RPMI8226 (cell line): Measurements from ENCODE around the gene PRDM16.
A peak's percentile ranks its signal among the peaks of the same experiment; 100 is the strongest.

Source experiments
- DNase-seq: peaks from one replicate; pipeline ENCODE4 v3.0.0-alpha.2; 2015

PRDM16 gene

DNA sequence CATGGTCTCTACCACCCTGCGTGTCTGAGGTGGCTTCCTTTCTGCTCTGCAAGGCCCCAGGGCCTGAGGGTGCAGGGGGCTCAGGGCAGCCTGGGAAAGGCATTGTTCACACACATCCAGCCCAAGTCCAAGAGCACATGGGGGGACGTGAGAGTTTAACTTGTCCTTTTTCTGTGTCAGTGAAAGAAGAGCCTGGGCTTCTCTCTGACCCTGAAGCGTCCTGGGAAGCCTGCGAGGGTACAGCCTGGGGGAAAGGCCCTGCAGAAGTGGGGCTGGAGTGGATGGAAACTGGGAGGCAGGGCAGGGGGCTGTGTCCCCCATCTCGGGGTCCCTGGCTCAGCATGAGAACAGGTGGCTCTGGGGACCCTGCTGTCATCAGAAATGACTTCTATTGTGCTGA, 181.6 kb downstream of the PRDM16 start:
- no peak for DNase-seq

DNA sequence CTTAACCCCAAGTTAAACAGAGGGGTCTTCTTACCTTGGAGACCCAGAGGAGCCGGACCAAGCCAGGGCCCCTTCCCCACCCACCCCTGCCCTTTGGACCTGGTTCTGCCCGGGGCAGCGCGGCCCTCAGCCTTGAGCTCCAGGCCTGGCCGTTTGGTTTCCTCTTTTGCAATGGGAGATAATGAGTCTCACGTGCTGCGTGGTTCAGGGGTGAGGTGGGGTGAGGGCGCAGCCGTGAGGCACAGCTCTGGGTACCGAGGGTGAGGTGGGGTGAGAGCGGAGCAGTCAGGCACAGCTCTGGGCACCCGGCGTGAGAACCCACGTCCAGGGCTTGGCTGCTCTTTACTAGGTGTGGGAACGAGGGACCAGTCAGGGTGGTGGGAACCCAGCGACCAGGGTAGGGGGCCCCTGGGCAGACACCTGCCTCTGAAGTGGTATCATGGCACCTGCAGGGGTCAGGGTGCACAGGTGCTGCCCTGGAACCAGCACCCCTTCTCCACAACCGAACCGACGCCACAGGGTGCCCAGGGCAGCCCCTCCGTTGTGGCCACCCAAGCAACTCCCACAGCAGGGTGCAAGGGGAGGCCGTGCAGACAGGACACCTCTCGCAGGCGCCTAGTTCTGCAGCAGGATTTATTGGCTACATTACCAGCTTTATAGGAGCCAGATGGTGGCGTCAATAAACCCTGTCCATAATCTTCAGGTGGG, 182.2 kb downstream of the PRDM16 start:
- DNase-seq = no peak

DNA sequence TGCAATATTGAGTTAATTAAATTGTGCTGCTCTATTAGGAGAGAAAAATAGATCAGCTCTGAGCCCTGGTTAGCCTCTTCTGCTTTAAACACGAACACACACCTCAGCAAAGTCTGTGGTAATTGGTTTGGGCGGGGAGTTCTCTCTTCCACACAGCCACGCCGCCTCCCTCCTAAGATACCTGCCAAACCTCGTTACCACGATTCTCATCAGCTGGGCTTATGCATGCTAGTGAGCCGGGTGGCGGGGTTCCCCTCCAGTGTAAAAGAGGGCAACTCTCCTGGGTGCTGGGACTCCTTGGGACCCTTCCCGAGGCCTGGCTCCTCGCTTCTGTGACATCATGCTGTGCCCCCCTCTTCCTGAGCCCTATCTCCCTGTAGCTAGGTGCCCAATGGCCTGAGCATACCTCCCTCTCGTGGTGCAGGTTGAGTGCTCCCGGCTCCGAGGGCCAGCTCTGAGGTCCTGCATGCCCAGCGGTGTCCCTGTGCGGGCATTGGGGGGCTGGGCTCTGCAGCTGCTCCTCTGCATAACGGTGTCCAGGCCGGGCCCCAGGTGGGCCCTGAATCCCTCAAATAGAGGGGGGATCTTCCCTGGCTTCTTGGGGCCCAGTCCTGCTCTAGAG, 182.9 kb downstream of the PRDM16 start:
- peak; percentile 40 for DNase-seq

DNA sequence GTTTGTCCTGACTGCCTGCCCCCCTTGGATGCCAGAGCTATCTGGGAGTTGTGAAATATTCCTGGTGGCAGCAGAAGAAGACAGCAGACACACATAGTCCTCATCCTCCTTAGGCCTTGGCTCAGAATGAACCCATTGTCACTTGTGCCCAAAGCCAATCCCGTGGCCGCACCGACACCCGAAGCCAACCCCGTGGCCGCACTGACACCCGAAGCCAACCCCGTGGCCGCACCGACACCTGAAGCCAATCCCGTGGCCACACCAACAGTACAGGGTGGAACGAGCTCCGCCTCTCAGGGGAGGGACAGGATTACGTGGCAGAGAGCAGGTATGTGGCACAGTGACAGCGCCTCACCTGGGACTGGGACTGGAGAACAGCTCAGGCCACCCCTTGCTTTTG, 186.7 kb downstream of the PRDM16 start:
- peak; percentile 55 for DNase-seq

DNA sequence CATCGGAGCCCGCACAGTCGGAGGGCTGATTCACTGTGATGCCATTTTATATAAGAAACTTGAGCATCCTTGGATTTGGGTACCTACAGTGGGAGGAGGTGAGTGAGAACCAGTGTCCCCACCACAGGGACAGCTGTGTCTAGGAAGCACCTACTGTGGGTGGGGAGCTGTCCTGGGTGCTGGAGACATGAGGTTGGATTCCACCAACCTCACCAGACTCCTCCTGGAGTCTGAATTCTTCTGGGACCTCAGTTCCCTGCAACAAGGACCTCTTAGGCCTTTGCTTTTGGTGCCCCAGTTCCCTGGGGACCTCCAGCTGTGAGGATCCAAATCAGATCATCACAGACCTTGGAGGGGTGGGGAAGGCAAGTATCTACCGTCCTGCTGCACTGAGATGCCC, 188.8 kb downstream of the PRDM16 start:
- no peak for DNase-seq

DNA sequence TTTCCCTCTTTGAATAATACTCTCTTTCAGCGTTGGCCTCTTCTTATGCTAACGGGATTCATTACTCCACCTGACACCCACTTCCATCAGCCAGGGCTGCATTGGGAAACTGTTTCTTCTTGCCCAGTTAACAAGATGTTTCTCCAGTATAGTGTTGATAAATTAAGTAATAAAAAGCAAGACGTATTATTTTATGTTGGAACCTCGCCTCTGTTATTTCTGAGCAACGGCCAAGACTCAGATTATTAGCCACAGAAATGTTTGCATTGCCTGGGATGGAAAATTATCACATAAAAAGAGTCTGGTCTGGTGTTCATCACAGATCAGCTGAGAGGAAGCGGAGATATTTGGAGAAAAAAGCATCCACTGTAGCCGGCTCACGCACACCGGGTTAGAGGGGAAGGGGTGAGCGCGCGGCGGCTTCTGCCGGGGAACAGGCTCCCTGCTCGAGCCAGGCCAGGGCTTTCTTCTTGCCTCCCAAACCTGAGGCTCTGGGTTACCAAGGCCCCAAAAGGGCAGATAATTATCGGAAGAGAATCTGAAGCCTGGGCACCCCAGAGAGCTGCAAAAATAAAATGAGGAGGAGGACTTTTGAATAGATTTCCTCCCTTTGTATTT, 189.5 kb downstream of the PRDM16 start:
- DNase-seq = no peak

DNA sequence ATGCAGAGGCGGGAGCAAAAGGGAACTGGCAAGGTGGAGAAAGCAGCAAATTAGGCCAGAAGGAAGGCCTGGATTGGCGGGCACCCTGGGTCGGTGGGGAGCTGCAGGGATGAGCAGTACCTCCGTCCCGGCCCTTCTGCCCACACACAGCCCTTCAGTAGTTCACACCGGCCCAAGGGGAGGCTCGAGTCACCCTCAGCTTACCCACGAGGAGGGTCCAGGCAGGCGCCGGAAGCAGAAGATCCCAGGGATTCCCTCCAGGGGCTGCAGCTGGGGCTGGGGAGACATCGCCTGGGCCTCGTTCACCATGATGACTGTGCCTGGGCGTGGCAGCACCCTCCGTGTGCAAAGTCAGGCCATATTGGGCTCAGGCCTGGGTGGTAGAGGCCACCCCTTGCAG, 190.0 kb downstream of the PRDM16 start:
- no peak for DNase-seq

DNA sequence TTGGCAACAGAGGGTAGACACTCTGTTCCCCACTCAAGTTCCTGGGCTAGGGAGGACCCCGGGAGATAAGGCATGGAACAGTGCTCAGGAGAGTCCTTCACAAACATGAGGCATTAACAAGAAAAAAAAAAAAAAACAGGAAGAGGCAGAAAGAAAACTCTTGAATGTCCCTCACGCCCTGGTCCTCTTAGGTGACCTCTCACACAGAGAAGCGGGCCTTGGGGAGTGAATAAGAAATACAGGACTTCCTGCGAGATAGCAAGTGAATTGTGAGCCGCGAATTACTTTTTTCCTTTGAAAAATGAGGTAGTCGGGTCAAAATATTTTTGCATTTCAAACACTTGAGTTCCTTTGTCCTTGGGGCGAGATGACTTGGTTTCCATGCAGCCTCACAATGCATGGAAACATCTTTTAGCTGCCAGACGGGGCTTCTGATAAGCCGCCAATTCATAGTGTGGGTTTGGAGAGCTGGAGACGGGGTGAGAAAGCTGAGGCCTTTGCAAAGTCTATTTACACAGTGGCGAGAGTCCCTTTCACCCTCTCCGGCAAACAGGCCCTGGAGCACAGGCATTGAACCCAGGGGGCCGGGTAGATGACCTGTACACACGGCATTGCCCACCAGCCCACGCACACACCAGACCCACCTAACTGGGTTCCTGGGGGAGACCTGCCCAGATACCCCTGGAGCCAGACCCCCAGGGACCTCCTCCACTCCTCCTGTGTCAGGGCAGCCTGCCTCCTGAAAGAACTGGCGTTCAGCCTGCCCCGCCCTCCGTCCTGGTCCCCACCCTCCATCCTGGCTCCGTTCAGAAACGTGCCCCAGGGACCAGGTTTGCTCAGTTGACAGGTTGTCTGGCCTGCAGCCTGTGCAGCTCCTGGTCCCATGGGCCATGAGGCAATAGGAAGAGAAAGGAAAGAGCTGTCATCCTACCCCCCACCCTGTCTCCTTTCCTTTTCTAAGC, 192.3 kb downstream of the PRDM16 start:
- no peak for DNase-seq

DNA sequence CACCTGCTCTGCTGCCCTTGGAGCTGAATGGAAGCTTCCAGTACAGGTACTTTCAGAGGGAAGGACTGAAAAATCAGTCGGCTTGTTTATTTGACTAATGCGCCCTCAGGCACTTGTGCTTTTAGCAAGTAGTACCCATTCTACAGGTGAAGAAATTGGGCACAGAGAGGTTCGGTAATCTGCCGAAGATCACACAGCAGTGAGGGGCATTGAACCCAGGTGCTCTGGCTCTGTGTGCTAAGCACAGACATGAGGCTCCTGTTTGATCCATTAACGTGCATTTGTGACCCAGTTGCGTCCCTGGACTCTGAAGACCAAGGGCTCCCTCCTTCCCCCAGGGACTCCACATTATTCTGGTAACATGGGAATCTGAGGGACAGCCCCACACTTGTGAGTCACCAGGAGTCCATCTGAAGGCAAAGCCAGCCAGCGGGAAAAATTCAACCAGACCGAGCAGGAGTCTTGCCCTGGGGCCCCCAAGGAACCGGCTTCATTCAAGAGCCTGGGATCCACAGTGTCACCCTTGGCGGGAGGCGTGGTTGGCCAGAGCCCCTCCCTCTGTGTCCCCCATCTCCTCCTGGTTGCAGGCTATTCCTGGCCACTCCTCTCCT, 193.1 kb downstream of the PRDM16 start:
- DNase-seq = no peak

DNA sequence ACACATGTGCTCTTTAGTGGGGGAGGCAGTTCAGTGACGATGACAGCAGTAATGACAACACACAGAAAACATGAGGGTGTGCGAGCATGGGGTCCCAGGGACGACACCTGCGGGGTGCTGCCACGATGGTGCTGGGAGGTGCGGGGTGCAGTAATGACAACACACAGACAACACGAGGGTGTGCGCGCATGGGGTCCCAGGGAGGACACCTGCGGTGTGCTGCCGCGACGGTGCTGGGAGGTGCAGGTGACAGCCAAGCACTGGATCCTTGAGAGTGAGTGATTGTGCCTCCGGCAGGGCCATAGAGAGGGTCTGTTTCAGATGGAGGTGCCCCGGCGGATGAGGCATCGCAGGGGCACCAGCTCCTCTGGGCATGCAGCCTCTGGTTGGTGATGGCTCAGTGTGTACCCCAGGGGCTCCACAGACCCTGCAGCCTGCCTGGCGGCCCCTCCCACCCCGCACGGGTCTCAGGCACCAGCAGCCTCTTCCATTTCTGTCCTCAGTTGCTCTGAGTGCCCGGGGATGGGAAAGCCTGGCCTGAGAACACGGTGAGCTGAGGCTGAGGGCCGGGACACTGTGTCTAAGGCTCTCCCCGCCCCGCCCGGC, 193.8 kb downstream of the PRDM16 start:
- DNase-seq = no peak

DNA sequence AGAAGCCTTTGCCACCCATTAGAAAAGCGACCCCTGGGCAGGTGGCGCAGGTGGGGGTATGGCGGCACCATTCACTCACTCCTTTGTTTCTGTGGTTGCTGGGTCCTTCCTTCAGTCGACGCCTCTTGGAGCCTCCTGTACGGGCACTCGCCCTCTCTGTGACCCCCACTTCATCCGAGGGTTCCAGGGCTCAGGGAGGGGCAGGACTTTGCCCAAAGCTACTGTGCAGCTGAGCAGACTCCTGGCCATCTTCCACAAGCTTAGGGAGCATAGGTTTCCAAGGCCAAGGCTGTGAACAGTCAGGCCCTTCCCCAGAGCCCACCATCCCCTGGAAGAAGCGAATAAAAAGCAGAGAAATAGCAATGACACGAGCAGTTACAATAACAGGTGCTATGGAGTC, 194.8 kb downstream of the PRDM16 start:
- DNase-seq = no peak

DNA sequence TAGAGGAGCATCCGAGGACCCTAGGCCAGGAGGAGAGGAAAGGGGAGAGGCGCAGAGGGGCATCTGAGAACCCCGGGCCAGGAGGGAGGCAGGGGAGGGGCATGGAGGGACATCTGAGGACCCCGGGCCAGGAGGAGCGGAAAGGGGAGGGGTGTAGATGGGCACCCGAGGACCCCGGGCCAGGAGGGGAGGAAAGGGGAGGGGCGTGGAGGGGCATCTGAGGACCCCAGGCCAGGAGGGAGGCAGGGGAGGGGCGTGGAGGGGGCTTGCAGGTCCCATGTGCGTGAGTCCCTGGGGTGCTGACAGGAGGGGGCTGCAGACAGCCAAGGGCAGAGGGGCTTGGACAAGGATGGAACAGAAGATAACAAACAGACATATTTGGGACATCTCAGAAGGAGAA, 195.5 kb downstream of the PRDM16 start:
- DNase-seq = no peak

DNA sequence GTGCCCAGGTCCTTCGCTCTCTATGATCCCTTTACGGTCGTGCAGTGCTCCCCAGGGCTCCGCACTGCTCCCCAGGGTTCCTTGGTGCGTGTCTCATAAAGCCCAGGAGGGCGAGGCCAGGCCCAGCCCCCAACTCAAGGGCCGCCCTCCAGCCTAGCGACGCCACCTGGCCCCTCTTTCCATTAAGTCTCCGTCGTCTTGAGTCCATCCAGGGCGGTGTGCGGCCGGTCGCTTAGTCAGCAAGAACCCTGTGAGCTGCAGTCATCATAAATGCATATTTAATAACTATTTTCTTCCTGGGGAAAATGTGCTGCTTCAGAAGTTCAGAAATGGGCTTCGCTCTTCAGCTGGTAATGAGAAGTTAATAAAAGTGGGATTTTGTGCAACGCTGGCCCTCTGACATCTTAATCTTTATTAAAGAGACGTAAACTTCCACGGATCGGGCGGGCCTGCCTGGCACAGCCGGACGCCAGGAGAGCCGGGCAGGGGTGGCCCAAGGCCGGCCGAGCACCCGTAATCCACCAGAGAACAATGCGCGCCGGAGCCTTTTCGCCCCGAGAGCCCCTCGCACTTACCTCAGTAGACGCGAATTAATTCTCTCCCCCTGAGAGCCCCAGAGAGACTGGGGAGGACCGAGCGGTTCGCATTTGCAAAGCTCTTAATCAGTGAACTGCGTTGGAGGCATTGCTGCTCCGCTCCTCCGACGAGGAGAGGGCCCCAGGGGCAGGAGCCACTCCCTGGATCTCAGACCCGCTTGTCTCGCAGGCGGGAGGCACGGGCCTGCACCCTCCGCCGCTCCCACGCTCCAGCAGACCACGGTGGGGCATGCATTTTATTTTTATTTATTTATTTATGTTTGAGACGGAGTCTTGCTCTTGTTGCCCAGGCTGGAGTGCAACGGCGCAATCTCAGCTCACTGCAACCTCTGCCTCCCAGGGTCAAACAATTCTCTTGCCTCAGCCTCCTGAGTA, 197.1 kb downstream of the PRDM16 start:
- DNase-seq = peak; percentile 52

DNA sequence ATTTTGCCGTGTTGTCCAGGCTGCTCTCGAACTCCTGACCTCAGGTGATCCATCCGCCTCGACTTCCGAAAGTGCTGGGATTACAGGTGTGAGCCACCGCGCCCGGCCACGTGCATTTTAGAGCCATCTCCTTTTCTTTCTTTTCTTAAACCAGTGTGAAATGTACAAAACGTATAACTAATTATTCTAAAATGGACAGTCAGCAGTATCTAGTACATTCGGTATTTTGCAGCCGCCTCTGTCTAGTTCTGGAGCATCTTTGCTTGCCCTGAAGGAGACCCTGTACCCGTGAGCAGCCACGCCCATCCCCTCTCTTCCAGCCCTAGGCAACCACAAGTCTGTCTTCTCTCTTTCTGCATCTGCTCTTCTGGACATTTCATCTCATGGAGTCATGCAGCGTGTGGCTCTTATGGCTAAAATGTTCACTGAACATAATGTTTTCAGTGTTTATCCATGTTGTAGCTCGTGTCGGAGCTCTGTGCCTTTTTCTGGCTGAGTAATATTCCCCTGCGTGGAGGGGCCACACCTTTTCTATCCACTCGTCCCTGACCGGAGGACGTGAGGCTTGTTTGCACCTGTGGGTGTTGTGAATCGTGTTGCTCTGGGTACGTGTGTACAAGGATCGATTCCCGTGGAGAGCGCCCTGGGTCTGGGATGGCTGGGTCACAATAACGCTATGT, 198.0 kb downstream of the PRDM16 start:
- DNase-seq = no peak

DNA sequence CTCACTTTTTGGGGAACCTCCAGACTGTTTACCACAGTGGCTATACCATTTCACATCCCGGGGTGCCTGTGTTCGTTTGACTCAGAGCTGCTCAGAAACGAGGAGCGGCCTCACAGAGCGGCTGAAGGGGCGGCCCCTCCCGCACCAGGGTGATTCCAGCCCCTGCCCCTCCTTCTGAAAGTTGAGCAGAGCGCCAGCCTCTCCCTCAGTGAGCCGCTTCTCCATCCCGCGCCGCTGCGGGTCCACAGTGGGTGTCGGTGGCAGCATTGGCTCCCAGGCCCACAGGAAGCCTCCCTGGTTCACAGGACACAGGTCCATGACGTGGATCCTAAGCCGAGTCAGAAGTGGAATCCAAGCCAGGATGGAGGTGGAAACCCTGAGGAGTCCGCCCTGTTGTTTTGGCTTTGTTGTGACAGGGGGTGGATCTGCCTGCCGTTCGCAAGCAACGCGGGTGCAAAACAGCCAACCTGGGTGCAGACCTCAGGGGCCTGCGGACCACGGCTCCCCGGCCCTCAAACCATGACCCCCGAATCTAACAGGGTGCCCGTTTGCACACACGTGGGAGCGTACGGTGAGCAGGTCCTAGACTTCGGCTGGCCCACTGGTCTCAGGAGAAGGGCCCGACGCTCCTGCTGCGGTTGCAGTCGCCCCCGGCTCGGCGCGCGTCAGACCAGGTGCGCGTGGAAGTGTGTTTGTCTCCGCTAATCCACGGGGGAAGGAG, 198.7 kb downstream of the PRDM16 start:
- no peak for DNase-seq

DNA sequence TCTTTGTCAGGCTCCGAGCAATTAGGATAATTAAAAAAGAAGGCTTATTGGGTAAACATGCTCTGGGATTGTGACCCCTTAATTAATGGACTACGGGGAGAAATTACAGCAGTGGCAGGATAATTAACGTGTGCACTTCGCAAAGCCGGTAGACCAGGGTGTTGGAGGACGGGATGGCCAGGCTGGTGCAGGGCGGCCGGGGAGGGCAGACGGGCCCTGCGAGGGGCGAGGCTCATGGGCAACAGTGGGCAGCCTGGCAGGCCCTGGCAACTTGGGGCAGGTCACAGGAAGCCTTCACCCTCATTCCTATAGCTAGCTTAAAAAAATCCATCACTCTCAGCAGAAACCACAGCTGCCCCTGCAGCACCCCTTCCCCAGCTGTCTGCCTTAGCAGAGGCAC, 199.3 kb downstream of the PRDM16 start:
- DNase-seq = no peak

DNA sequence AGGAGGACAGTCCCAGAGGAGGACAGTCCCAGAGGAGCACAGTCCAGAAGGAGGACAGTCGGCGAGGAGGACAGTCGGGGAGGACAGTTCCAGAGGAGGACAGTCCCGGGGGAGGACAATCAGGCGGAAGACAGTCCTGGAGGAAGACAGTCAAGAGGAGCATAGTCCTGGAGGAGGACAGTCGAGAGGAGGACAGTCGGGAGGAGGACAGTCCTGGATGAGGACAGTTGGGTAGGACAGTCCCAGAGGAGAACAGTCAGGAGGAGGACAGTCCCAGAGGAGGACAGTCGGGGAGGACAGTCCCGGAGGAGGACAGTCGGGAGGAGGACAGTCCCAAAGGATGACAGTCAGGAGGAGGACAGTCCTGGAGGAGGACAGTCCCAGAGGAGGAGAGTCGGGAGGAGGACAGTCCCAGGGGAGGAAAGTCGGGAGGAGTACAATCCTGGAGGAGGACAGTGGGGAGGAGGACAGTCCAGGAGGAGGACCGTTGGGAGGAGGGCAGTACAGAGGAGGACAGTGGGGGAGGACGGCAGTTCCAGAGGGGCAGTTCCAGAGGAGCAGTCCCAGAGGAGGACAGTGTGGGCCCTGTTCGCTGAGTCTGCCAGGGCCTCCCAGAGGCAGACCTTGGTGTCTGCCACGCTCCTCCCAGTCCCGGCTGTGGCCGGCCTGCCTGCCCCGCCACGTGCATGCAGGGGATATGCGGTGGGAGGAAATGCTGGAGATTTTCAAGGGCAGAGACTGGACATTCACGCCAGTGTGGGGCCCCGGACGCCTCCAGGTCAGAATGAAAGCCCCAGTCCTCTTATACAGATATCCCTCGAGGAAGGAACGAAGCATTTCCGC, 201.6 kb downstream of the PRDM16 start:
- DNase-seq = peak; percentile 48

DNA sequence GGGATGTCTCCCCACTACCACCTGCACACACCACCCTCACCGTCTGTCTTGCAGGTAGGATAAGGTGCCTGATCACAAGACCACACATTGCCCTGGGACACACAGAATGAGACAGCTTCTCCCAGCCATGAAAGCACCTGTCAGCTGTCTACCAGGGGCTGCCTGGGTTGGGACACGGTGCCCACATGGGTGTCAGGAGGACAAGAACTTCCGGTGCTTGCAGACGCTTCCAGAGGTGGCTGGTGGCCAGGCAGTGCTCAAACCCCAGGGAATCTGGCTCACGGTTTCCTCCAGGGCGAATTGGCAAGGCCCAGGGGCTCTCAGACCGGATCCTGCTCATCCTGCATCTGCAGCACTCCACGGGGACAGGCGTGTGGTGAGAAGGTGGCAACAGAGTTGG, 202.9 kb downstream of the PRDM16 start:
- peak; percentile 25 for DNase-seq
